GM19240 (cell line): Measurements from ENCODE around the gene ADAM30.
"Not testable (repeated sequence)": the region's sequence is repeated elsewhere in the genome, so short reads cannot be mapped to it uniquely, and the experiment has no call there.

Source experiments
- DNase-seq: peaks from one replicate; pipeline ENCODE4 v3.0.0; 2011; ENCODE audit warnings: low spot score; ENCODE audit not compliant: insufficient read length

ADAM30 gene

GRCh38 chr1:119879510-119880434 lies 16.5 kb downstream of the ADAM30 start:
- no peak for DNase-seq

DNA sequence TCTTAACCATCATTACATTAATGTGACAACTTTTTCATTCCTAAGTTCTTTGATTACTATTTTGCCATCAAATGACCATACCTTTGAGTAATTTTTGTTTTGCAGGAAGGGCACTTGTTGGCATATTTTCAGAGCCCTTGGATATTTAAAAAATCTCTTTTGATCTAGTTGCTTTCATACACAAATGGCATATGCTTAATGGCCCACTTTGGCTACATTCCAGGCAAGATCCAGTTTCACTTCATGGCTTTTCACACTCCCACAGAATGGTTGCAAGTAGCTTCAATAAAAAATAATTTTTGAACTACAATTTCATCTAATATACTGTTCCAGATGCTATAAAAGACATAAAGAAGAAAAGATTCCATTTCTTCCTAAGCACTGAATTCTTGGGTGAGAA lies 18.1 kb downstream of the ADAM30 start:
- no peak for DNase-seq

- no peak for DNase-seq
These were observed 22.1 kb downstream of the ADAM30 start for GRCh38 chr1:119874186-119874585.

DNA sequence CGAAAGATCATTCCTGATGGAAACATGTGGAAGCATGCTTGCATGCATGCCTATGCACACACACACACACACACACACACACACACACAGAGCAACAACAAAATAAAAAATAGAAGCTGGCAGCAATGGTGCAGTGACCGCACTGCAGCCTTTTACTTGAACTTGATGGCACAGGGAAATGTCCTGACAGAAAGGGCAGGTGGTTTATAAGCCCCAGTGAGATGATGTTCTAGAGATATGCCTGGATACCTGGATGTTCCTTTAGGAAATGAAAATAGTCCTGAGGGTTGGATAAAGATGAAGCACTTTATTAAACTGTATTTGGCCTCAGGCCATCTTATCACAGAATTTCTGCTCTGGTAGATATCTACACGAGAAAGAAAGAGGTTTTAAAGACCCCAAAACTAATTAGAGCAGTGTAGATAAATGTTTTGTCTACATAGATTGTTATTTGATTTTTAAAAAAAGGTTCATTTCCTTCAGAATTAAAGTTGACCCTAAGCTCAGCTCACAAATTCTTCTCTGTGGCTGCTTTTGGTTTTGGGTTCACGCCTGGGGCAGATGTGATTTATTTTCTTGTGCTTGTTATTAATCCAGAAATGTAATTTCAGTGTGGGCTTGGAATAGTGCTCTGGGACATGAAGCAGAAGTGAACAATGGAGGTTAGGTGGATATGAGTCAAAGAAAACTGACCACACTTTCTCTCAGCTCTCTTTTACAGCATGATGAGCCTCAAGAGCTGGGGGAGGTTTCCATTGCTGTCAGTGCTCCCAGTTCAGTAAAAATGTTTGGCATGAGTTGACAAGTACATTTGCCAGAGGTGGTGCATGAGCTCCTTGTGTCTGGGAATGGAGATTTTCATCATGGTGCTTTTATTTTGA lies 22.9 kb downstream of the ADAM30 start:
- DNase-seq: no peak

- no peak for DNase-seq
These were observed 24.4 kb downstream of the ADAM30 start for GRCh38 chr1:119871881-119872280.

DNA sequence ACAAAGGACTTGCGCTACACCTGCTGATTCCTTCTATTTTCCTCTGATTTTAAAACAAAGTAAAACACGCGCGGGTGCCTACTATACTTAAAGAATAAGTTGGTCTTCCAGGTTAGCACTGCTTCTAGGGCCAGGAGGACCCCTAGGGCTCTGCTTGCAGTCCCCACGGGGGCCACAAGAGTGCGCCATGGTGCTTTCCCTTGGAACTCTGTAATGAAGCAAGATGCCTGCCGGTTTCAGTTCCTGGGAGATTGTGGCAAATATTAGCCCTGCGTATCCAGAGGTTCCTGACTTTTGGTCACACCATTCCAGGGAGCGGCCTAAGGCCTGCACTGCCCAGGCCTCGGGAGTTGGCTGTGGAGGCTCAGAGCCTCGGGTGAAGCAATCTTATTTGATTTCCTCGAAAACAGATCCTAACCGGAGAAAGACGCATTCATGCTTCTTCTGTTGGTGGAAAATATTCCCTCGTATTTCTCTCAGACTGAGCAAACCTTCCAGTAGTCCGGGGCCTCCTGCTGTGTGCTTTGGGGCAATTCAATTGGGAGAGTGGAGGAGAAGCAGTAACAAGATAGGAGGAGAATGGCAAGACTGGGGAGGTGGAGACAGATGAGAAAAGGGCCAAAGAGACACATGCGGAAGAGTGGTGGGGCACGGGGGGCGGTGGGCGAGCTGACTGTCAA lies 25.3 kb downstream of the ADAM30 start:
- DNase-seq: peak; percentile 37

DNA sequence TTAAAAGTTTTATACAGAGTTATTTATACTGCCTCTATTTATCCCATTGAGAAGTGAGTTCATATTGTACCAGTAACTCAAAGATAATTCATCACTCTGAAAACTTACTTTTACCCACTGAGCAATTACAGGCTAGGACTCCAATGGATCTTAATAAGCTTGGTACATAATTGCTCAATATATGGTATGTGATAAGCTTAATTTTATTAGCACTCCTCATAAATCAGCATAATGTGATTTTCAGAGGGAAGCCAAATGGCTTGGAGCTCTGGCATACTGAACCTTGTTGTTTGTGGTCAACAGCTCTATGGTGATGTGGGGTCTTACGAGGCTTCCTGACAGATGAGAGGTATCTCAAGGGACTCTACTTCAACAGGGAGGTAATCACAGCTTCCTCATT lies 26.3 kb downstream of the ADAM30 start:
- DNase-seq: no peak

GRCh38 chr1:119868176-119868575 lies 28.1 kb downstream of the ADAM30 start:
- DNase-seq: no peak

- DNase-seq: no peak
These were observed 29.9 kb downstream of the ADAM30 start for GRCh38 chr1:119866451-119866850.

DNA sequence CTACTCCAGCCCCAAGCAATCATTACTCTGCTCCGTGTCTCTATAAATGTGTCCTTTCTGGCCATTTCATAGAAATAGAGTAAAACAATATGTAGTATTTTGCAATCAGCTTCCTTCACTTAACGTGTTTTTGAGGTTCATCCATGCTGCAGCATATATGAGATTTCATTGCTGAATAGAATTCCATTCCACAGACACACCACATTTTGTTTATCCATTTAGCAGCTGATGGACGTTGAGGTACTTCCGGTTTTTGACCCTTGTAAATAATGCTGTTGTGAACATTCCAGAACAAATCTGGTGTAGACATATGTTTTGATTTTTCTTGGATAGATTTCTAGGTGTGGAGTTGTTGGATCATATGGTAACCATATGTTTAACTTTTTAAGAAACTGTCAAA lies 30.7 kb downstream of the ADAM30 start:
- DNase-seq: no peak

- no peak for DNase-seq
These were observed 34.0 kb downstream of the ADAM30 start for GRCh38 chr1:119862276-119862675.

GRCh38 chr1:119861547-119861946 lies 34.8 kb downstream of the ADAM30 start:
- no peak for DNase-seq

DNA sequence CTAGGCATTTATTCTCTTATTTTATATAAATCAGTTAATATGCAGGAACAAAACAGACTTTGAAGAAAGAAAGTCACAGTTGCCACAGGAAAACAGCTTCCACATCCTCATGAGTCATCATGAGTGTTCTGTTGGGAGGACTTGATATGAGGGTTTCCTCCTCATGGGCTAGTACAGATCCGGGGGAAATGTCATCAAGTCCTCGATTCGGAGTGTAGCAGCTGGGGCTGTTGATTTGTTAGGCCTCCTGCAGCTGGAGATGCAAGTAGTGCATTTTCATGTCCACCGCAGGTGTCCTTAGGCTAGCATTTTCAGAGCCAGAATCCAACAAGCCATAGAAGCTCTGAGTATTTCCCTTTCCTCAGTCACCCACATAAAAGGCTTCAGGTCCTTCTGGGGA lies 36.7 kb downstream of the ADAM30 start:
- no peak for DNase-seq

- DNase-seq: not testable (repeated sequence)
These were observed 37.6 kb downstream of the ADAM30 start for GRCh38 chr1:119858556-119859214.

- DNase-seq: no peak
These were observed 38.2 kb downstream of the ADAM30 start for GRCh38 chr1:119858126-119858525.

- no peak for DNase-seq
These were observed 43.2 kb downstream of the ADAM30 start for GRCh38 chr1:119853155-119853554.

- not testable (repeated sequence) for DNase-seq
These were observed 52.1 kb downstream of the ADAM30 start for GRCh38 chr1:119844206-119844605.
